Fibroblast of gingiva (primary cell): ENCODE results near the gene OTC.

Experiments
- DNase-seq: peaks from one replicate; pipeline ENCODE4 v3.0.0-alpha.2; 2011; ENCODE audit warnings: low read depth

OTC gene

DNA sequence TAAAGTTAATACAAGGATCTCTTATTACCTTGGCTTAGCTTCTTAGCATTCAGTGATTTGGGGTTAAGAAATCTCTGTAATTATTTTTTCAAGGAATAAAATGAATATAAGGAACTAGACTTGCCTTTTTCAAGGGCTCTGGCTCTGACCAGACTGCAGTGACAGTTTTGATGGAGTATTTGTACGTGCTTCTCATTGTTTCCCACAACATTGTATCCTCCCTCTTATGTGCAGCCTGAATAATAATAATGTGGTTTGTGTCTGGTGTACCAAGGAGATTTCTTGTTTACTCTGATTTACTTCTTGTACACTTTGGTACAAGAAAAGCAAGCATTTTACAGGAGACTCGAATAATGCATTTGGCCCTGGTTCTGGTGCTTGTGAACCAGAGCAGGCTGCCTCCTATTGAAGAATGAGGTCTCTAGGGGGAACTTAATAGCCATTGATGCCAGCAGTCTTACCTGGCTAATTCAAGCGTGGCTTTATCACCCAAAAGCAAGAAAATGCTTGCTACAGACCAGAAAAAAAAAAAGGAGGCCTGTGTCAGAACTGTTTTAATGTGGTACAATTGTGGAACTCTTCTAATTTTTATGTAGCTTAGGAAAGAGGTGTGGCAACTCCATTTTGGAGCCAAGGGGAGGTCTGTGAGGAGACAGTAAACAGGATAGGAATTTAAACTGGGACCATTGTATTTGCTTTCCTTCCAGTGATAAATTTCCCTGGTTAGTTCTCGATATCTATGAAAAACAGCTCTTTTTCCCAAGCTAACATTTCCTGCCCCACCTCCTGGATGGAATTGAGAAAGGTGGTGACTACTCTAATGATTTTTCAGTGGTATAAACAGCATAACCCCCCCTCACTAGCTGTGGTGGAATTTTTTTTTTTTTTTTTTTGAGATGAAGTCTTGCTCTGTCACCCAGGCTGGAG lies 5.6 kb downstream of the OTC start:
- DNase-seq: no peak

DNA sequence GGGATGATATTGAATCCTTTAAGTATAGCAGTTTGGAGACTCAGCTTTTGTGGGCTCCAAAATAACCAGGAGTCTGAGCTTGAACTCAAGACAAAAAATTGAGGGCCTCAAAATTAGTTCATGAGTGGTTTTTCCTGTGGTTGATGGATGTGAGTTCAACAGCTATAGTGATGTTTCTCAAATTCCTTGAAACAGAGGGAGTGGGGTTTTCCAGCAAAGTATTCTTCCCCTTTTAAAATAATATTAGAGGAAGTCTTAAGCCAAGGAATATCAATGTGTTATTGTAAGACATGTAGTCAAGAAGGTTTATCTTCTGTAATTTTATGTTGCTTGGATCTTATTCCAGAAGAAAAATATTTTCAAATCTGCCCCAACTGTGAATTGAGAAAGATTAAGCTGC lies 10.6 kb downstream of the OTC start:
- DNase-seq: no peak

DNA sequence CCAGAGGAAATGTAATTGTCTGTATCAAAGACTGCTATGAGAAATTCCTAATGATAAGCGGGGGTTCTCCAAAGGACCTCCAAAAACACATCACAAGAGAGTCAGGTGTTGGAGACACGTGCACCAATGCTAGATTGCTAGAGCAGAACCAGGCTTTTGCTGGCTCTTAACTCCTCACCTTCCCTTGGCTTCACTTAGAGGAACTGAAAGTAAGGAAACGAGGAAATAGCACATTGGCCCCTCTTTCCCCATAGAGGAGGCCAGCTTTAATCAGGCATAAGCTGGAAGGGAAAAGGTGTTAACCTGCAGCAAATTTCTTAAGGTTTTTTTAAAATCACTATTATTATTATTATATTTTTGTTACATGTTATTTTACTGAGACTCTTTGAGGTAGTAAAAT lies 13.6 kb downstream of the OTC start:
- DNase-seq: no peak

DNA sequence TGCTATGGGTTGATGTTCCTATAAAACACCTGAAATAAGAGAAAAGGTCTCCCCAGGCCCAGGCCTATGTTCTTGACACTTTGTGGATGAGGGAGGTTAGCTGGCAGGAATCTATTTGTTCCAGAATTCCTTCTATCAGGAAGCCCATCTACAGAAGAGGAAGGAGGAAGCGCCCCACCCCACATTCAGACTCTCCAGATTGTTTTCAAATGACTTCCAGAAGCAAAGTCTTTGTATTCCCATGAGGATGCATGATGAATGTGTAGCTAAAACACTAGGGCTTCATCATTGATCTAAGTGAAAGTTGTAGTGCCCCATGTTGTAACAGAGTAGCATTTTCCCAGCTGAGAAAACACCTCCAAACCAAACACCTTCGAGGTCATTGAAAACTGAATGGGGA lies 16.4 kb downstream of the OTC start:
- DNase-seq: no peak

DNA sequence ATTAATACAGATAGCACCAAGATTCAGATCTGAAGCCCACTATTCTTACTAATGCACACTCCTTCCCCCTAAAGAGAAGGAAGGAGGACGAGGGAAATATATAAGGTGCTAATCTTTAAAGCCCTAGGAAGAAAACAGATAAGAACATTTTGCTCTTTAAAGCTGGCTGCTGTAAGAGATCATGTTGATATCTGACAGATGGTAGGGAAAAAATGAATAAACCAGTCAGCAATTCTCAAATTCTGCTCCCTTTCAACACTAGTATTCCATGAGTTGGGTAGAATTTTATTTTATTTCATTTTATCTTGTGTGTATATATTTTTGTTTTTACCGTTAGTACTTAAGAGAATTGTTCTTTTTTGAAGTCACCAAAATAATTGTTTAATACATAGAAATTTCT lies 19.2 kb downstream of the OTC start:
- no peak for DNase-seq

DNA sequence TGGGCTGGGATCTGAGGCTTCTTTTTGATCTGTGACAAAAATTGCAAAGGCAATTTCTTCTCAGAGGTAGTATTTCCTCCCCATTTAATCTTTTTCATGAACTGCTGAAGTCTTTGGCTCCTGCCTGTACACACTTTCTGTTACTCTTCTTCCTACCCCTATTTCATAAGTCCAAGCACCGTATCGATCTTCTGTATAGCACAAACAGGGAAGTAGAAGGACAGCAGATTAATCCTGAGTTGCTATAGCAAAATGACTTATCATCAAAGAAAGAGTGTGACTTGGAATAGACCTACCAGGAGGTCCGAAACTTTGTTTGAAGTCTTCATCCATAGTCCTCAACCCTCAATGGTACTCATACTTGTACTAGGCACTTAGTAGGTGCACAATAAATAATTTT lies 22.0 kb downstream of the OTC start:
- DNase-seq: no peak

DNA sequence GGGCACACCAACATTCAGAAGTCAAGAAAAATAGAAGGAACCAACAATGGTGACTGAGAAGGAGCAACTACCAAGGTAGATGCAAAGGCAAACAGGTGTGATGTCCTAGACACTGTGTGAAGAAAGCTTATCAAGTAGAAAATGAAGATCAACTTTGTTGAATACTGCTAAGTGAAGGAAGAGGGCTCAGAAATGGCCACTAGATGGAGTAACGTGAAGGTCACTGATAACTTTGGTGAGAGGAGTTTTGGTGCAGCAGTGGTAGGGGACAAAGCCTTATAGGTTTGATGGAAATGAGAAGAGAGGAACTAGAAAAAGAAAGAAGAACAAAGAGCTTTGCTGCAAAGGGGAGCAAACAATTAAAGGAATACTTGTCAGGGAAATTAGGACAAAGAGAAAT lies 23.5 kb downstream of the OTC start:
- DNase-seq: no peak

DNA sequence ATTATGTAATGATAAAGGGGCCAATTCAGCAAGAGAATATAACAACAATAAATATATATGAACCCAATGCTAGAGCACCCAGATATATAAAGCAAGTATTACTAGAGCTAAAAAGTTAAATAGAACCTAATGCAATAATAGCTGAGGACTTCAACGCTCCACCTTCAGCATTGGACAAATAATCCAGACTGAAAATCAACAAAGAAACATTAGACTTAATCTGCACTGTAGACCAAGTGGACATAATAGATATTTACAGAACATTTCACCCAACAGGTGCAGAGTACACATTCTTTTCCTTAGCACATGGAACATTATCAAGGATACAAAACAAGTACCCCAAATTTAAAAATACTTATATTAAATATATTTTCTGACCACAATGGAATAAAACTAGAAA lies 24.3 kb downstream of the OTC start:
- no peak for DNase-seq

DNA sequence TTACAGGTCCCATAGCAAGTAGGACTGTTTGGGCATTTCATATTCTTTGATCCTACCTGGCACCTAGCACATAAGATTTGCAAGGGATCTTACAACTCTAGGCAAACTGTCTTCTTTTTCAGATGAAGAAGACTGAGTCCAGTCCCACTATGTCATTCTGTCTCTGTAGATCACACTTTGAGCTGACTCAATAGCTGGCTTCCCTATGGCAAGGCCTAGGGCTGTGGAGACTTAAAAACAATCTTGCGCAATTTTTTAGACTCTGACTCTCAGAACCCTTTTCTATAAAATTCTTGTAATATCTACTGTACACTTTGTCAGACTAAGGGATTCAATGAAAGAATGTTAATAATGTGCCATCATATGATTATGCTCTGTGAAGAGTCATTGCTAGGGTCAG lies 26.7 kb downstream of the OTC start:
- no peak for DNase-seq

DNA sequence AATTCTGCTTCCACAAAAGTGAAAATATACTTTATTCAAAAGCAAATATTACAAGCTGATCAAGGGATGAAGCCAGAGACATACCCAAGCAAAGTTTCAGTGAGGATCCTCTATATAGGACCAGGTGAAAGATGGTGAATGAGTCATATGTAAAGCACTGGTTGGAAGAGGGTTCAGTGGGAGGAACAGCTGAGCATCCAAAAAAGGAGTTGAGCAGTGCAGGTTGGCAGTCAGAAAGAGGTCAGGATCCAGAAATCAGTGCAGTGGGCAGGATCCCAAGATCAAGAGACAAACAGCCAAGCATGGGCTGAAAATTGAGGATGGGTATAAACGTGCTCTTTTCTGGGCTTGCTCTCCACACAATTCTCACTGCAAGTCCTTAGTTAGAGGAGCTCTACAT lies 30.3 kb downstream of the OTC start:
- no peak for DNase-seq

DNA sequence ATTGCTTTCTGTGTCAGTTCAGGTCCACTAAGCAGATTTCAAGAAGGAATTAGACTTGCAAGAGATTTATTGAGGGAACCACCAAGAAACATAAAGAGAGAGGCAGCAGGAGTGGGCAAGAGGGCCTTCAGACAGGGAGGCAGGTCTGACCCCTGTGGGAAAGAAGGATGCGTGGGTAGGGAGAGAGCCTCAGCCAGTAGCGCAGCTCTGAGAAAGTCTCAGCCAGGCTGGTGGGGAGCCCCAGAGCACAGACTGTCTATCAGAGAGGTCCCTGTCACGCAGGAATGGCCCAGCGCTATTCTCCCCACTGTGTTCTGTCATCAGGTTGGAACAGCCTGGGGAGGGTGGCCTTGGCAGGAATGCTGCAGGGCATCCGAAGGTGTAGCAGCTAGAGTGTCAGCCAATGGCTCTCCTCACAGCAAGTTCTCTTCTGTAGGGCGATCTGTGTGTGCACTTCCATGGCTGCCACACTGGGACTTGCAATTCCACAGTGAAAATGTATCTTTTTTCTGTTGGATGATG lies 48.0 kb downstream of the OTC start:
- DNase-seq: no peak

DNA sequence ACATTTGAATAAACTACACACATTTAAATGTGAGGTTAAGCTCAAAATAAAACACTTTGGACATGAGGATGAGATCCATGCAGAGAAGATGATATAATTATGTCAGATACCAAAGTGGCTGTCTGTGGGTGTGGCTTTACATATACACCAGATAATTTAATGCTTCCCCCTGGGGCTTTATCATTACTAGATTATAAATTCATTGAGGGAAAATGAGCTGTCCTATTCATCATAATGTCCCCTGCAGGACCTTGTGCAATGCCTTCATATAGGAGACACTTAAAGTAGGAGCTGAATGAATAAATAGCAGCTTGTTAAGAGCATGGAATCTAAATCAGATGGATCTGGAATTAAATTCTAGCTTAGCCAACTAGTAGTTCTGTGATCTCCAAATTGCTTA lies 49.7 kb downstream of the OTC start:
- no peak for DNase-seq

DNA sequence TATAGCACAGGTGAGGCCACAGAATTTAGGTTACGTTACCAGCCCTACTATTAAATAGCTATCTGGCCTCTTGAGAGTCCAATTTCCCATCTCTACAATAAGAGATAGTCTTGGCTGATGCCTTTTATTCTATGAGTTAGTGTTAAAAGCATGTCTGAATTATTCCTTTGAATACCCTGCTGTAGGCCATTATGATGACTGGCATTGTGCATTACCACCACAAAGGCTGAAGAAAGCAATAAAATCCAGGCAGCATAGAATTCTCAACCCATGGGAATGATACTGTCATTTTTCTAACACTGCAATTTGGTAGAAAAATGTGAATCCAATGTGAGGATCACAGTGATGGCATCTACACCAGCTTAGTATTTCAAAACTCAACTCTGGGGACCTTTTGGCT lies 51.4 kb downstream of the OTC start:
- DNase-seq: no peak

DNA sequence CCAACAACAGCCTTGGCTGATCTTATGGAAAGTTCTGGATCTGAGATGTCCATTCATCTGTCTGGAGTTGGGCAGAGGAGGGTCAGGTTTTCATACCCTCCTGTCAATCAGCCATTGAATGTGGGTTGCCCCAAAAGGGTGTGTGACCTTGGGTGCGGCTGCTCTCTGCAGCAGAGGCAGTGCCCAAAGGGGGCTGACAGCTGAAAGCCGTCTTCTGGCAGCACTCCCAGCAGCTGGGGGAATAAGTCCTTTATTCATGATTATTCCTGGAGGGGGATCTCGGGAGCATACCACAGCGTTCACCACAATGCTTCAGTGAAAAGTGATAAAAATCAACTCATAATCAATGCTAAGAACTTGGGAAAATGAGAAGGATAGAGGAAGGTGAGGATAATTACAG lies 54.7 kb downstream of the OTC start:
- DNase-seq: no peak

DNA sequence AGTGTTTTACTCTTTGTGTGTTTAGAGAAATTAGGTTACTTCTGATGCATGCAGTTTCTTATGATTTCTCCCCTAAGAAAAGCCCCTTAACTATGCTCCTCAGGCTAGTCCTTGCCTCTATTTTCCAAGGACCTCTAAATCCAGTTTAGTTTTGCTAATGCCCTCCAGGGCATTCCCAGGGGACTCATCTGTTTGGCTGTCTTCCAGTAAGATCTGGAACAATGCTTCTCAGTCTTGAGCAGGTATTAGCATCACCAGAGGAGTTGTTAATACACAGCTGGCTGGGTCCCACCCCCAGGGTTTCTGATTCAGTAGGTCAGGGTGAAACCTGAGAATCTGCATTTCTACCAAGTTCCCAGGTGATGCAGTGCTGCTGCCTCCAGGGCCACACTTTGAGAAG lies 56.9 kb downstream of the OTC start:
- no peak for DNase-seq

DNA sequence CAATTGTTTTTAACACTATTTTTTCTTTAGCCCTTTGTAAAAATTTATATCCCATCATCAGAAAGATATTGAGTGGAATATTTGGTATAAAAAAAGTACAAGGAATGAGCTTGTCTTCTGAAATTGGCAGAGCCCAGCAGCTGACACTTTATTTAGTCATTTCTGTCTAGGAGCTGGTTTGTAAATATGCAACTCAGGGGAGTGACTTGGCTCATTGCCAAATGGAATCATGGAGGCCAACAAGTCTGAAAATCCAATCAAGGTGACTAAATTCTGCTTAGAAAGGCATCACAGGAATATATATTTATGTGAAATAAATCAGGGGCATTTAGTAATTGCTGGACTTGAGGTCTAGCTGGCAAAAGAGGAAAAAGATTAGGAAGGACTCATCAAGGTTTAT lies 74.4 kb downstream of the OTC start:
- DNase-seq: no peak

DNA sequence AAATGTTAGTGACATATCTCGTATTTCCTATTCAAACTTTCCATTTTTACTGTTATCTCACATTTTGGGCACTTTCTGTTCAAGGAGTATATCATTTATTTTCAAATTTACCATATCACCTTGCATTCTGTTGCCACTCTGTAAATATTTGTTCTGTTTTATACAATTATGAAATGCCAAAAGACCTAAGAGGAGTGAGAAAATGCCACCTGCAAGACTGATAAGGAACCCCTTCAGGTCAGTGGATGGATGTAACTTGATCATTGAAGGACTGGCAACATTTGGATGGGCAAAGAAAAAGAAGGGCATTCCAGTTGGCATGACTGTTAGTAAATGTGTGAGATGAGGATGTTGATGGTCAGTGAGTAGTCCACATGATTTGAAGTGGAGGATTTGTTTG lies 79.1 kb downstream of the OTC start:
- no peak for DNase-seq

DNA sequence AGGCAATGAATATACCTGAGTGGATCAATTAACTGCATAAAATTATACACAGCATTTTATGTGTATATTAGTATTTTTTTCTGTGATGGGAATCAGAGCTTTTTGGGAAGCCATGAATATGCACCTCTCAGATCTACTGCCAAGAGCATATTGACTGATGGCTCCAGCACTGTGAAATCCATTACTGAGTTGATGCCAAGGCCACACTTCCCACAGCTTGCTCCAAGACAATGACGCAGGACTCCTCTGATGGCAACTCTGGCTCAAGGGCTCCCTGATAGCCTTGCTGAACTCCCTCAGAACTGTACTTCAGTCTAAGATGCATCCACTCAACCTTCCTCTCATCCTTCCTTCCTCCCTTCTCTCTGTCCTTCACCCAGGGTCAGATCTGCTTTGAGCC lies 82.7 kb downstream of the OTC start:
- DNase-seq: no peak

DNA sequence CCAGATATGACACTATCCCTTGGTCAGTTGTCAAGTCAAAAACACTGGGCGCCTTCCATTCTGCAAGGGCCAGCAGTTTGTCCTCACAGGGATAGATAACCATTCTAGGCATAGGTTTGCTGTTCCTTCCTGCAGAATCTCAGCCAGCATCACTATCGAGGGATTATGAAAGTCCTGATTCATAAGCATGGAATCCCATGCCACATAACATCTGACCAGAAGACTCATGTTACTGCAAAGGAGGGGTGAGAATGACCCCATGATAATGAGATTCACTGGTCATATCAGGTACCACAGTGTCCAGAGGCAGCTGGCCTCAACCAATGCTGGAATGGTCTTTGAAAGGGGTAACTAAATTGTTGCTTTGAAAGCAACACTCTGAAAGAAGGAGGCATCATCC lies 84.7 kb downstream of the OTC start:
- DNase-seq: peak; percentile 1

DNA sequence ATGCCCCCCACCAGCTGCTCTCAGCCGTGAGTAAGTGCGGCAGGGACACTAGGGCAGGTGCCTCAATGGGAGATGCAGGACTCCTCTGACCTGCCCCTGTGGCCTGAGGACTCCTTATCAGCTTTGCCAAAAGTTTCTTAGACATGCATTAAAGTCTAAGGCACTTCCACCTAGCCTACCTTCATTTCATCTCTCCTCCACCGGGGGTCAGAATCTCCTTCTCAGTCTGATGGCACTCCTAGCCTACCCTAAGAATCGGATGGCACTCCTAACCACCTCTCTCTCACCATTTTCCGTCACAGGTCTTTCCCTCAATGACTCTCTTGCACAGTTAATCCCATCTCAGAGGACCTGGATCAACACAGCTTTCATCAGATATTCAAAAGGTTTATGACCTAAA lies 85.9 kb downstream of the OTC start:
- DNase-seq: no peak

DNA sequence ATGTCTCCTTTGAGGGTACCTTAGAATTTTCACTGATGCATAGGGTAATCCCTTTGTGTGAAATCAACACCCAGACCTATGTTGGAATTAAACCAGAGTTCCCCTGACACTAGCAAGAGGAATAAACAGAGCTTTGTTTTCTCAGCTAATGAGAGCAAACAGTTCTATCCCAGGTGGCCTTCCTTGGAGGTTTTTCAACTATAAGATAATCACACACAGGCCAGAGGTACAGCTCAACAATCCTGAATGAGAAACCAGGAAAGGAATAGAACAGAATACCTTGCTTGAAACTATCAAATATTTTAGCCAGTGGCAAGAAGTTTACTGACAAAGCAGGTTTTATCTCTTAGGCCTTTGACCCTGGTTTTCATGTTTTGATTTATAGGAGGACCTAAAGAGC lies 100.2 kb downstream of the OTC start:
- DNase-seq: no peak

DNA sequence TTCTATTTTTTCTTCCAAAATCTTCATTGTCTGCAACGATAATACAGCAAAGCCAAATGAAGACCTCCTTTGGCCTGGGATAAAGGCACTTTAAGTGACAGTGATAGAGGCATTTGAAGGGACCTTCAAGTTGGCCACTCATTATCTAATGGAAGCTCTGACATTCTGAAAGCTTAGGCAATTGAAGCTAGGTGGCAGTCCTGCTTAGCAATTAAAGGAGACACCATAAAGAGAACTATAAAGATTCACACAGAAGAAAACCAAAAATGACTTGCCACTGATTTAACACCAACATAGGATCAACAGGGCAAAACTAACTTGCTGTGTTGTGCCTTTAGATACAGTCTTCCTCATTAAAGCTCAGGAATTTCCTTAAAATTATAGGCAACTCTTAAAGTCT lies 105.7 kb downstream of the OTC start:
- DNase-seq: no peak

DNA sequence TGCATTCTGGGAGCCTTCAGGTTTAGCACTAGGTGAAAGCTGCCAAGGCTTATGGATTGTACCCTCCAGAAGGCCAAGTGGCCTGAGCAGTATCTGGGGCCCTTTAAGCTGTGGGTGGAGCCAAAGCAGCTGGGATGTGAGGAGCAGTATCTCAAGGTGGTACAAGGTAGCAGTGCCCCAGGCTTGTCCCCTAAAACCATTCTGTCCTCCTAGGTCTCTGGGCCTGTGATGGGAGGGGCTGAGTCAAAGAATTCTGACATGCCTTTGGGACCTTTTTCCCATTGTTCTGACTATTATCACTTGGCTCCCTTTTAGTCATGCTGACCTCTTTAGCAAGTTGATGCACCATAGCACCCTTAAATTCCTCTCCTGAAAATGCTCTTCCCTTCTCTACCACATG lies 109.9 kb downstream of the OTC start:
- DNase-seq: no peak

DNA sequence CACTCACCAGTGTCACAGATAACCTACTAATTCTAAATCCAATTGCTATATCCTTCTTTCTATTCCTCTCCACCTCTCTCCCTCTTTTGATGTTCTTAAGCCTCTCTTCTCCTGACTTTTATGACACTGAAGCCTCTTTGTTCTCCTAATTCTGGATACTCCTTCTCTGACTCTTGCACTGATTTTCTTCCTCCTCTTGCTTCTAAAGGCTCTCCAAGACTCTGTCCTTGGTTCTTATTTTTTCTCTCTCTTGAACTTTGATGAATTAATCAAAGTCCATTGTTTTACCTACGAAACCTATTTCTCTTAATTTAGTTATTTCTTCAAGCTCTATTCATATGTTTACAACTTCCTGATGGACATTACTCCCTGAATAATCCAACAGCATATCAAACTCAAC lies 113.3 kb downstream of the OTC start:
- DNase-seq: no peak
